HG02973 (cell line): ENCODE results near the gene SLC35D1.
A peak's percentile ranks its signal among the peaks of the same experiment; 100 is the strongest.

ENCODE experiments used
- ATAC-seq: cut with Tn5 transposase; IDR thresholded peaks from one replicate; pipeline ENCODE4 v1.9.1; 2021; ENCODE audit warnings: moderate library complexity; ENCODE audit not compliant: unreplicated experiment

The SLC35D1 gene

GRCh38 chr1:67044631-67045270, 9.2 kb downstream of the SLC35D1 start:
- no peak for ATAC-seq

GRCh38 chr1:67043366-67043765, 10.6 kb downstream of the SLC35D1 start:
- no peak for ATAC-seq

GRCh38 chr1:67041841-67042503, 12.0 kb downstream of the SLC35D1 start:
- no peak for ATAC-seq

GRCh38 chr1:67040405-67040804, 13.5 kb downstream of the SLC35D1 start:
- no peak for ATAC-seq

- no peak for ATAC-seq
These were observed 22.1 kb downstream of the SLC35D1 start for GRCh38 chr1:67031859-67032247.

- no peak for ATAC-seq
These were observed 22.7 kb downstream of the SLC35D1 start for GRCh38 chr1:67031121-67031858.

GRCh38 chr1:67029472-67029871, 24.5 kb downstream of the SLC35D1 start:
- ATAC-seq = no peak

- ATAC-seq = no peak
These were observed 33.2 kb downstream of the SLC35D1 start for GRCh38 chr1:67020765-67021164.

GRCh38 chr1:67020304-67020703, 33.6 kb downstream of the SLC35D1 start:
- ATAC-seq = no peak

GRCh38 chr1:67019600-67020136, 34.3 kb downstream of the SLC35D1 start:
- ATAC-seq = no peak

- no peak for ATAC-seq
These were observed 34.8 kb downstream of the SLC35D1 start for GRCh38 chr1:67019121-67019520.

GRCh38 chr1:67018574-67018973, 35.4 kb downstream of the SLC35D1 start:
- no peak for ATAC-seq

GRCh38 chr1:67013573-67013972, 40.4 kb downstream of the SLC35D1 start:
- ATAC-seq = no peak

- ATAC-seq = no peak
These were observed 44.2 kb downstream of the SLC35D1 start for GRCh38 chr1:67009792-67010191.

GRCh38 chr1:67005068-67005467, 48.9 kb downstream of the SLC35D1 start:
- ATAC-seq = no peak

- ATAC-seq = no peak
These were observed 49.8 kb downstream of the SLC35D1 start for GRCh38 chr1:67004176-67004575.

GRCh38 chr1:67001682-67002425, 52.1 kb downstream of the SLC35D1 start:
- ATAC-seq = no peak

- ATAC-seq = no peak
These were observed 54.1 kb downstream of the SLC35D1 start for GRCh38 chr1:66999640-67000400.

- no peak for ATAC-seq
These were observed 55.0 kb downstream of the SLC35D1 start for GRCh38 chr1:66998972-66999371.

GRCh38 chr1:66996018-66996682, 57.8 kb downstream of the SLC35D1 start:
- peak; percentile 76 for ATAC-seq
